Keratinocyte (primary cell): ENCODE measurements around the gene MRPL27. TPM values are rescaled to one million over a fixed set of nuclear protein-coding genes. Genes with fewer than 3 reads are reported as not detected.

Source experiments
- DNase-seq: peaks from one replicate; pipeline ENCODE4 v3.0.0-alpha.2; 2011; ENCODE audit warnings: low read depth, missing footprints, low spot score
- FAIRE-seq: peaks from 2 replicates; lab custom pipeline; 2011; peaks lifted over from hg19 to GRCh38; lab: Jason Lieb, UNC
- H2AFZ ChIP-seq: 2 replicates; pipeline ENCODE4 v1.6.0; 2012; ENCODE audit warnings: low read length, control low read depth, inconsistent platforms; ENCODE audit not compliant: control insufficient read depth
- H3K27ac ChIP-seq: 2 replicates; pipeline ENCODE4 v1.5.1; 2011; ENCODE audit warnings: low read length; ENCODE audit not compliant: control insufficient read depth, insufficient read depth
- H3K27me3 ChIP-seq: 3 replicates; pipeline ENCODE4 v1.6.0; 2011; ENCODE audit warnings: low read length; ENCODE audit not compliant: control insufficient read depth, insufficient read depth; ENCODE audit errors: extremely low read depth
- H3K36me3 ChIP-seq, 2 experiments: 2 replicates in 1 of 2; 3 replicates in 1 of 2; pipeline ENCODE4 v1.5.1; 2011; ENCODE audit warnings: low read length in 2 of 2, mild to moderate bottlenecking in 1 of 2; ENCODE audit not compliant: control insufficient read depth in 2 of 2, insufficient read depth in 2 of 2; ENCODE audit errors: extremely low read depth in 1 of 2
- H3K4me1 ChIP-seq: 3 replicates; pipeline ENCODE4 v1.5.1; 2011; ENCODE audit warnings: low read length; ENCODE audit not compliant: control insufficient read depth, insufficient read depth; ENCODE audit errors: extremely low read depth
- H3K4me2 ChIP-seq: 3 replicates; pipeline ENCODE4 v1.6.0; 2011; ENCODE audit warnings: low read depth, low read length; ENCODE audit not compliant: control insufficient read depth, insufficient read depth; ENCODE audit errors: extremely low read depth
- H3K4me3 ChIP-seq, 3 experiments: fragments of 200-600 bp in 1 of 3; sonication (generic) in 1 of 3; 2 replicates in 2 of 3; 3 replicates in 1 of 3; pipeline ENCODE4 v1.5.1; 2011 to 2016; ENCODE audit warnings: low read length in 3 of 3, mild to moderate bottlenecking in 3 of 3, control low read depth in 2 of 3, inconsistent platforms in 1 of 3, low read depth in 1 of 3, mixed read lengths in 1 of 3, mixed run types in 1 of 3, moderate library complexity in 1 of 3; ENCODE audit not compliant: control insufficient read depth in 2 of 3, insufficient read depth in 2 of 3; ENCODE audit errors: extremely low read depth in 1 of 3
- H3K79me2 ChIP-seq: 2 replicates; pipeline ENCODE4 v1.6.0; 2012; ENCODE audit warnings: low read length; ENCODE audit not compliant: control insufficient read depth, insufficient read depth
- H3K9ac ChIP-seq: 3 replicates; pipeline ENCODE4 v1.6.0; 2011; ENCODE audit warnings: low read length; ENCODE audit not compliant: control insufficient read depth, insufficient read depth; ENCODE audit errors: extremely low read depth
- H3K9me1 ChIP-seq: 3 replicates; pipeline ENCODE4 v1.6.0; 2011; ENCODE audit warnings: low read length; ENCODE audit not compliant: control insufficient read depth, insufficient read depth; ENCODE audit errors: extremely low read depth
- H3K9me3 ChIP-seq: 2 replicates; pipeline ENCODE4 v1.5.1; 2012; ENCODE audit warnings: low read depth, low read length; ENCODE audit not compliant: control insufficient read depth
- H4K20me1 ChIP-seq: 3 replicates; pipeline ENCODE4 v1.6.0; 2011; ENCODE audit warnings: low read length; ENCODE audit not compliant: control insufficient read depth, insufficient read depth; ENCODE audit errors: extremely low read depth
- CTCF ChIP-seq, 3 experiments: IDR thresholded peaks in 1 of 3; conservative IDR thresholded peaks in 1 of 3; optimal IDR thresholded peaks in 1 of 3; 2 replicates in 2 of 3; 3 replicates in 1 of 3; pipeline versions ENCODE3 to v1.5.1; 2011; ENCODE audit warnings: low read length in 3 of 3, mild to moderate bottlenecking in 3 of 3, moderate library complexity in 2 of 3, control low read depth in 1 of 3, inconsistent platforms in 1 of 3; ENCODE audit not compliant: insufficient read depth in 2 of 3; ENCODE audit errors: extremely low read depth in 1 of 3
- EZH2 ChIP-seq: IDR thresholded peaks from one replicate; pipeline ENCODE4 v1.6.1; 2012; ENCODE audit warnings: inconsistent platforms, mild to moderate bottlenecking, low read length, moderate library complexity
- dilution Hi-C: fragments of 300-500 bp; cut with MboI; formaldehyde crosslinking; loops from one replicate; pipeline ENCODE4 v1.7.0; 2020; ENCODE audit warnings: low sequenced_read_pairs; ENCODE audit not compliant: extremely low pct_ligation_motif_present
- polyA plus RNA-seq, 5 experiments: library from polyadenylated mRNA; depleted of rRNA in 3 of 5; stranded (reverse) in 3 of 5; stranded (forward) in 1 of 5; unstranded in 1 of 5; fragments of >200 nt; gene quantifications; 1 replicate in 1 of 5; 2 replicates in 3 of 5; 3 replicates in 1 of 5; pipeline versions ENCODE4 v1.2.1 to v1.2.3, GENCODE V29; 2011 to 2012; ENCODE audit warnings: missing spikeins in 2 of 5, low read depth in 1 of 5, low replicate concordance in 1 of 5

MRPL27 gene
- polyA plus RNA-seq, 1 donor (not counting 4 experiments of a cell fraction or from before 2014, with no cell fraction given) = 123 TPM

- H3K4me1 ChIP-seq = peaks cover 5% of the 10 kb centered on the region
- no peak overlapping the region for H3K27ac ChIP-seq
- dilution Hi-C loops = no loop called here
- no peaks in the 10 kb centered on the region for H3K9me3 ChIP-seq
- H4K20me1 ChIP-seq = no peaks in the 10 kb centered on the region
- no peak overlapping the region for H3K9ac ChIP-seq
- H3K27me3 ChIP-seq = no peaks in the 10 kb centered on the region
- peaks cover 21 to 37% of the 10 kb centered on the region in 2 experiments for H3K36me3 ChIP-seq
- no peak overlapping the region for H3K4me3 ChIP-seq
- no peak overlapping the region for H3K4me2 ChIP-seq
- H2AFZ ChIP-seq = no peak overlapping the region
- DNase-seq = no peak
- TF ChIP-seq EZH2 (no peak), CTCF (optimal IDR thresholded peaks at IDR 0.05 in 1 of 3, IDR thresholded peaks at IDR 0.05 in 1 of 3, conservative IDR thresholded peaks at IDR 0.05 in 1 of 3; ENCODE audit: extremely low read depth in 1 of 3, insufficient read depth in 2 of 3, low read length in 3 of 3) (no peak)
- H3K9me1 ChIP-seq = no peaks in the 10 kb centered on the region
- no peaks in the 10 kb centered on the region for H3K79me2 ChIP-seq
- FAIRE-seq = no peak
These were observed 13.0 kb downstream of the MRPL27 start for GRCh38 chr17:50359998-50360461.

GRCh38 chr17:50359005-50359699 lies 13.8 kb downstream of the MRPL27 start:
- DNase-seq = no peak
- H3K4me1 ChIP-seq = peaks cover 5% of the 10 kb centered on the region
- no peak overlapping the region for H3K4me3 ChIP-seq
- H3K4me2 ChIP-seq = no peak overlapping the region
- peaks cover 28 to 42% of the 10 kb centered on the region in 2 experiments for H3K36me3 ChIP-seq
- no peaks in the 10 kb centered on the region for H3K27me3 ChIP-seq
- no peak overlapping the region for H2AFZ ChIP-seq
- TF ChIP-seq EZH2 = no peak
- no peak overlapping the region for H3K9ac ChIP-seq
- FAIRE-seq = no peak
- H4K20me1 ChIP-seq = no peaks in the 10 kb centered on the region
- no peaks in the 10 kb centered on the region for H3K79me2 ChIP-seq
- H3K9me3 ChIP-seq = no peaks in the 10 kb centered on the region
- dilution Hi-C loops = no loop called here
- H3K27ac ChIP-seq = no peak overlapping the region
- no peaks in the 10 kb centered on the region for H3K9me1 ChIP-seq
